Purkinje cell (primary cell): ENCODE results near the gene ELMOD1. TPM values are rescaled to one million over a fixed set of nuclear protein-coding genes. Genes with fewer than 3 reads are reported as not detected.

Experiments used
- polyA plus RNA-seq: library from polyadenylated mRNA; unstranded; fragments of >200 nt; fragmentation: Nextera tagmentation; gene quantifications from 2 replicates; pipeline ENCODE4 v1.2.1, GENCODE V29; 2014

ELMOD1 gene
- polyA plus RNA-seq = 495 and 614 TPM in 2 replicates

DNA sequence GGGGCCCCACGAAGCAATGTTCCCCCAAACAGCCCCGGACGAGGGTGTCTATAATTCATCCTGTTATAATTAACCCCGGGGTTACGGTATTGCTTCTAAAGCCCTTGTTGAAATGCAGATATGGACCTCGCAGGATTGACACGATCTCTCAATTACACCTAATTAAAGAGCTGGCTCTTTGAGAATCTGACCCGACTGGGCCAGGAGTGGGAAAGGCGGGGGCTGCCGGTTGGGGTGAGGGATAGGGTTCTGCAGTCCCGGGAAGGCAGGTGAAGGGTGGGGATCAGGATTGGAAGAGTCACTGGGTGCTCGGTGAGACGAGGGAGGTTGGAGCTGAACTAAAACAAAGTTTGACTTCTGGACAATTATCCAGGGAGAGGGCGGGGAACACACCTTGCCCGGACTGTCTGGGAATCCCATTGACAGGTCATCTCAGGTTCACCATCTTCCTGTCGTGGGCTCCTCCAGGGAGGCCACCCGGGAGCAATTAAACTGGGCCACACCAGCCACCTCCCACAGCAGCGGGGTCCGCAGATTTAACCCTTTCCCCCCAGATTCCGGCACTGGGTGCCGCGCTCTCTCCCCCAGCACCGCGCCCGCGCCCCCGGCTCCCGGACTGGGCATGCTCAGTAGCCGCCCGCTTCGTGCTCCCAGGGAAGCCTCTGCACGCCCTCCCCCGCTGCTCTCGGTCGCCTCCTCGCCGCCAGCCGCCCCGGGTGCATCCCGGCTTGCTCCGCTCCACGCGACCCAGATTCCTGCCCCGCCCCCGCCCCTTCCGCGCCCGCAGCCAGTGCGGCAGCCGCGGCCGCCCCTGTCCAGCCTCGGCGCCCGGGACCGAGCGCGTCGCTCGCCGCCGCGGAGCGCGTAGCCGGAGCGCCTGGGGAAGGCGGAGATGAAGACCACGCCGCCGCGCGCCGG lies at the start of gene ELMOD1:
TSS of gene ELMOD1 (plus strand) at position 688 of the 918 bp plus-strand sequence. CDS start 27,043 bp downstream, outside the sequence.

DNA sequence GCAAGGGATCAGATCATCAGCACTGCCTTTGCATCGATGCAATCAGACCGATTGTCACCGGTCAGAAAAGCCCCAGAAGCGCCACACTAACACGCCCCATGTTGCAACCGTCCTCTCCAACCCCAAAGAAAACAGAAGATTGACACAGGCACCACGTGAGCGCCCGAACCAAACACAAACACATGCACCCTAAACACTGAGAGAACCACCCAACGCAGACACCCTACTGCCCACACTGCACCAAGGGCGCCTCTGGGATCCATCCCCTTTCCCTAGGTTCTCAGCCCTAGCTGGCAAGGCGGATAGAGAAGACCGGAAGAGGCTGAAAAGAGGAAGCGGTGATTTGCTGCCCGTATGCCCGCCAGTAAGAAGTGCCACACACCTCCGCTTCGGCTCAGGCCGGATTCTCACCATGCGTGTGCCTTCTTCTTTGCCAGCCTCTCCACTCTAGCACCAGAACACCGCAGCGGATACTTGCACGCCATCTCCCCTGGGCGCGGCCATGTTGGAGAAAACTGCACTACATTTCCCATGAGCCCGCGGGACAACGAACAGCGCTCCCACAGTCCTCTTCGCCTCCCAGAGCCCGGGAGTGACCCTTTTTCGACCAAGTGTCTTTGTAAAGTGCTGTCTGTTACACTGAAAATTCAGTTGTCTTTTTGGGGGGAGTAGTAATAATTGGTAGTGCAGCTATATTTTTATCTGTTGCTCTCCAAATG lies 25.6 kb upstream of the ELMOD1 start, which contains the start of gene ALKBH8:
TSS of gene ALKBH8 (minus strand) at position 517 of the 719 bp plus-strand sequence. CDS start 4,842 bp downstream, outside the sequence.

DNA sequence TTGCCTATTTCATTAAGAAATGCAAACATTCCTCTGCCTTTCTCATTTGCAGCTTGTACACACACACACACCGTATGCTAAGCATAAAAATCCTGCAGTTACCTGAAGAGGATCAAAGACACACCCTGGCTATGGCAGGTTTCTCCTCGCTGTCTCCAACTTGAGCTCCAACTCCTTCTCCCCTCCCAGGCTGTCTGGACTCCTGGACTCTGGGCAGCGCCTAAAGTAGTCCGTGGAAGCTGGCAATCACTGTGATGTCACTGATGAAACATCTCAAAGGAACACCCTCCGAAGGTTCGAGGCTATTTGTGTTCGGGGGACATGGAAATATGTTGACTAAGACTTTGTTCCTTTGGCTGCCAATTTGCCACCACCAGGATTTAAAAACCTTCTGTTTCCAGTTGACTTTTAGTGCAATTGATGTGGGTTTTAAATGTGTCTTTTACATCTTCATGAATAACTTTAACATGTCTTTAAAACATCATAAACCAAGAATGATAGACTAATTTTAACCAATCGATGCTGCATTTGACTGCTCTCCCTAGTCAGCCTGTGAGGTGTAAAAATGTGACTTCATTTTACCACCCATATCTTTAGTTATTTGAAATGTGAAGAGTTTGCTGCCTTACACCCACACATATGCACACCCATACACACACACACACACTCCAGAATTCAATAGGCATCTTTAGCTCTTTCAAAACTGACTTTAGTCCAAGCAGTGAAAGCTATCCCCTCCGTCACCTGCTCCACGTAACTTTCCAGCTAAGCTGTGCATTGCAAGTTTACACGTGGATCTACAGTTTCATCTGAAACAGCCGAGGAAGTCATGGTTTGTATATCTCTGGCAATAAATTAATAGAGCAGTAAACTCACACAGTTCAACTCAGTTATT lies 121.2 kb downstream of the ELMOD1 start, which contains the start of gene SLN:
TSS of gene SLN (minus strand) at position 196 of the 895 bp plus-strand sequence.

Other genes starting within 250 kb of the ELMOD1 start
- gene CWF19L2, start 133.3 kb upstream of the ELMOD1 start, polyA plus RNA-seq = 12.2 and 13.8 TPM in 2 replicates
- gene ALKBH8, start 25.4 kb upstream of the ELMOD1 start, polyA plus RNA-seq = 4.6 and 5.3 TPM in 2 replicates
- gene SLN, start 120.9 kb downstream of the ELMOD1 start, polyA plus RNA-seq = 12.9 TPM in 1 of 2 replicates, not detected in the other